H1 (cell line): ENCODE results near the gene TCAIM. TPM values are rescaled to one million over a fixed set of nuclear protein-coding genes. Genes with fewer than 3 reads are reported as not detected.

Source experiments
- polyA plus RNA-seq, 7 experiments: library from polyadenylated mRNA; depleted of rRNA in 3 of 7; stranded (reverse) in 5 of 7; unstranded in 2 of 7; fragments of >200 nt in 5 of 7; fragments of 200-250 nt in 2 of 7; gene quantifications; 1 replicate in 5 of 7; 2 replicates in 1 of 7; 4 replicates in 1 of 7; pipeline versions ENCODE4 v1.2.1 to v1.2.3, GENCODE V29; 2011 to 2013; ENCODE audit warnings: missing spikeins in 2 of 7, mixed read lengths in 2 of 7
- total RNA-seq: library from RNA; stranded (reverse); fragmentation: NEBNext Ultra II Directional; extraction: Animal tissue kit (Norgen Biotek cat#: 25700); gene quantifications from 2 replicates; pipeline ENCODE4 v1.2.1, GENCODE V29; 2021
- TF ChIP-seq, protein P1 (sequence below): IDR thresholded peaks from 2 replicates; pipeline ENCODE4 v1.6.1; 2011; ENCODE audit warnings: low read length, improper control_type of control experiment

TCAIM gene
- total and polyA plus RNA-seq, 2 of the 8 experiments (the other 6 are each of a cell fraction or from before 2014, with no cell fraction given), result 6.9 to 22.1 TPM

DNA sequence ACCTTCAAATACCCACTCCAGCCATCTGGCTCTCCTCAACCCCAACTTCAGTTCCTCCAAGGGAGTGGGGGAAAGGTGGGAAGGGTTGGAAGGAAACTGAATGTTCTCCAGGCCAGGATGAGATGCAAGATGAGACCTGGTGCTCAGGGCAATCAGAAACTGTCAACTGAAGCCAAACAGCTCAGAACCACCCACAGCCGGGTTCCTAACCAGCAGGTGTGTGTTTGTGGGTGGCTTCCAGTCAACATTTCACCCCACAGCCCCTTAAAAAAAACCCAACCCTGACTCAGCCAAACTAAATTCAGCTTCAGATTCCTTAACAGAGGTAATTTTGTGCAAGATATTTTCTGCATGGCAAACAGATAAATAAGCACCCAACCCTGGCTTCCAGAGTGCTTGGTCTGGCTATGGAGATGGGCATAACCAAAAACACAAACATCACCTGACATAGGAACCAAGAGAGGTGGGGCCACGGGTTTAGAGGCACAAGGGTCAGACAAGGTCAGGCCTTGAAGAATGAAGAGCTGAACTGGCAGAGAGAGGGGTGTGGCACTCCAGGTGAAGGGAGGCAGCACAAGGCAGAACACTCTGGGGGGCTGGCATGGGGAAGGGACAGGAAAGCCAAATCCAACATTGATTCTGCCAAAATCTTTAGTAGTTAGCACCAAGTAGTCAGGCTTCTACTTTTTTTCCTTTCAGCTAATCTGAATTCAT lies 104.2 kb downstream of the TCAIM start (continued):
- TF ChIP-seq, protein P1, sequence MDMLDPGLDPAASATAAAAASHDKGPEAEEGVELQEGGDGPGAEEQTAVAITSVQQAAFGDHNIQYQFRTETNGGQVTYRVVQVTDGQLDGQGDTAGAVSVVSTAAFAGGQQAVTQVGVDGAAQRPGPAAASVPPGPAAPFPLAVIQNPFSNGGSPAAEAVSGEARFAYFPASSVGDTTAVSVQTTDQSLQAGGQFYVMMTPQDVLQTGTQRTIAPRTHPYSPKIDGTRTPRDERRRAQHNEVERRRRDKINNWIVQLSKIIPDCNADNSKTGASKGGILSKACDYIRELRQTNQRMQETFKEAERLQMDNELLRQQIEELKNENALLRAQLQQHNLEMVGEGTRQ, result no peak
